GM20000 (cell line): ENCODE results near the gene SVIL.
"Not testable (repeated sequence)": the region's sequence is repeated elsewhere in the genome, so short reads cannot be mapped to it uniquely, and the experiment has no call there.

ENCODE experiments used
- DNase-seq: peaks from one replicate; pipeline ENCODE4 v3.0.0; 2012; ENCODE audit warnings: low spot score
- CTCF ChIP-seq: IDR thresholded peaks from 2 replicates; pipeline ENCODE4 v1.5.1; 2012; ENCODE audit warnings: mild to moderate bottlenecking, control low read depth; ENCODE audit errors: extremely low read depth, missing control alignments

The SVIL gene

GRCh38 chr10:29554660-29555059 lies 80.1 kb downstream of the SVIL start:
- DNase-seq: no peak
- no peak for TF ChIP-seq CTCF

GRCh38 chr10:29553544-29554250 lies 81.1 kb downstream of the SVIL start:
- no peak for TF ChIP-seq CTCF
- no peak for DNase-seq

GRCh38 chr10:29553116-29553515 lies 81.7 kb downstream of the SVIL start:
- not testable (repeated sequence) for DNase-seq

GRCh38 chr10:29549493-29549892 lies 85.3 kb downstream of the SVIL start:
- not testable (repeated sequence) for DNase-seq

- DNase-seq: no peak
- TF ChIP-seq CTCF: no peak
These were observed 87.9 kb downstream of the SVIL start for GRCh38 chr10:29546773-29547313.

GRCh38 chr10:29545122-29545521 lies 89.6 kb downstream of the SVIL start:
- no peak for DNase-seq
- no peak for TF ChIP-seq CTCF

- TF ChIP-seq CTCF: no peak
- DNase-seq: no peak
These were observed 91.1 kb downstream of the SVIL start for GRCh38 chr10:29543715-29544114.

- no peak for DNase-seq
- no peak for TF ChIP-seq CTCF
These were observed 92.0 kb downstream of the SVIL start for GRCh38 chr10:29542723-29543122.
